Osteoblast (primary cell): Measurements from ENCODE around the gene MBTD1. TPM values are rescaled to one million over a fixed set of nuclear protein-coding genes. Genes with fewer than 3 reads are reported as not detected.

Source experiments
- DNase-seq: peaks from one replicate; pipeline ENCODE4 v3.0.0; 2011; ENCODE audit warnings: low spot score, mixed read lengths; ENCODE audit not compliant: insufficient read length; ENCODE audit errors: missing footprints
- H2AFZ ChIP-seq: 2 replicates; pipeline ENCODE4 v1.6.0; 2011; ENCODE audit warnings: mild to moderate bottlenecking, low read length
- H3K27ac ChIP-seq: 2 replicates; pipeline ENCODE4 v1.5.1; 2011; ENCODE audit warnings: mild to moderate bottlenecking, low read depth, low read length, moderate library complexity
- H3K27me3 ChIP-seq: 2 replicates; pipeline ENCODE4 v1.6.0; 2012; ENCODE audit warnings: mild to moderate bottlenecking, control low read depth, inconsistent platforms, low read length, moderate library complexity; ENCODE audit not compliant: insufficient read depth
- H3K36me3 ChIP-seq: 2 replicates; pipeline ENCODE4 v1.5.1; 2011; ENCODE audit warnings: mild to moderate bottlenecking, low read length, control low read depth, moderate library complexity; ENCODE audit not compliant: insufficient read depth
- H3K4me1 ChIP-seq: 2 replicates; pipeline ENCODE4 v1.5.1; 2011; ENCODE audit warnings: mild to moderate bottlenecking, low read length, control low read depth, moderate library complexity; ENCODE audit not compliant: insufficient read depth
- H3K4me2 ChIP-seq: 2 replicates; pipeline ENCODE4 v1.6.0; 2011; ENCODE audit warnings: mild to moderate bottlenecking, low read length; ENCODE audit not compliant: insufficient read depth
- H3K4me3 ChIP-seq: fragments of 200-600 bp; sonication (generic); 3 replicates; pipeline ENCODE4 v1.5.1; 2012; ENCODE audit warnings: mild to moderate bottlenecking, low read length, inconsistent platforms; ENCODE audit not compliant: insufficient read depth
- H3K79me2 ChIP-seq: 2 replicates; pipeline ENCODE4 v1.6.0; 2012; ENCODE audit warnings: mild to moderate bottlenecking, low read length, control low read depth, inconsistent platforms; ENCODE audit not compliant: insufficient read depth
- H3K9me3 ChIP-seq: 2 replicates; pipeline ENCODE4 v1.5.1; 2011; ENCODE audit warnings: low read depth, low read length, control low read depth
- H4K20me1 ChIP-seq: 2 replicates; pipeline ENCODE4 v1.6.0; 2012; ENCODE audit warnings: mild to moderate bottlenecking, low read length, control low read depth; ENCODE audit not compliant: insufficient read depth
- CTCF ChIP-seq: IDR thresholded peaks from 2 replicates; pipeline ENCODE4 v1.5.1; 2011; ENCODE audit warnings: mild to moderate bottlenecking, low read depth, low read length, moderate library complexity; ENCODE audit errors: extremely low read depth
- total RNA-seq: library from RNA; depleted of rRNA; stranded (reverse); fragments of >200 nt; gene quantifications from 2 replicates; pipeline ENCODE4 v1.2.3, GENCODE V29; 2012

The MBTD1 gene
- total RNA-seq, 1 donor, result 16.3 TPM

GRCh38 chr17:51147650-51148049 lies 112.2 kb downstream of the MBTD1 start:
- no peak overlapping the region for H2AFZ ChIP-seq
- peaks cover 3% of the 10 kb centered on the region for H3K4me1 ChIP-seq
- no peaks in the 10 kb centered on the region for H4K20me1 ChIP-seq
- H3K4me2 ChIP-seq, result no peak overlapping the region
- H3K36me3 ChIP-seq, result no peaks in the 10 kb centered on the region
- H3K4me3 ChIP-seq, result no peak overlapping the region
- no peaks in the 10 kb centered on the region for H3K9me3 ChIP-seq
- H3K27ac ChIP-seq, result no peak overlapping the region
- no peak for DNase-seq
- H3K27me3 ChIP-seq, result no peaks in the 10 kb centered on the region
- no peaks in the 10 kb centered on the region for H3K79me2 ChIP-seq
- no peak for TF ChIP-seq CTCF

- TF ChIP-seq CTCF, result no peak
- no peaks in the 10 kb centered on the region for H4K20me1 ChIP-seq
- H2AFZ ChIP-seq, result no peak overlapping the region
- no peak overlapping the region for H3K27ac ChIP-seq
- no peaks in the 10 kb centered on the region for H3K27me3 ChIP-seq
- peaks cover 2% of the 10 kb centered on the region for H3K4me1 ChIP-seq
- no peak overlapping the region for H3K4me3 ChIP-seq
- H3K79me2 ChIP-seq, result no peaks in the 10 kb centered on the region
- DNase-seq, result no peak
- H3K4me2 ChIP-seq, result no peak overlapping the region
- H3K9me3 ChIP-seq, result no peaks in the 10 kb centered on the region
- H3K36me3 ChIP-seq, result no peaks in the 10 kb centered on the region
Measured at GRCh38 chr17:51144266-51145022, 115.4 kb downstream of the MBTD1 start.

GRCh38 chr17:51142597-51142996 lies 117.3 kb downstream of the MBTD1 start:
- no peak for TF ChIP-seq CTCF
- Histone ChIP-seq H3K27ac (no peak overlapping the region), H3K4me1 (peaks cover 2% of the 10 kb centered on the region)

GRCh38 chr17:51135956-51136355 lies 123.9 kb downstream of the MBTD1 start:
- no peak for DNase-seq
- no peak overlapping the region for H3K4me3 ChIP-seq
- H3K79me2 ChIP-seq, result no peaks in the 10 kb centered on the region
- no peaks in the 10 kb centered on the region for H4K20me1 ChIP-seq
- H3K4me2 ChIP-seq, result no peak overlapping the region
- H3K9me3 ChIP-seq, result no peaks in the 10 kb centered on the region
- no peak for TF ChIP-seq CTCF
- peaks cover 8% of the 10 kb centered on the region for H3K4me1 ChIP-seq
- no peak overlapping the region for H3K27ac ChIP-seq
- H3K36me3 ChIP-seq, result no peaks in the 10 kb centered on the region
- H3K27me3 ChIP-seq, result no peaks in the 10 kb centered on the region
- no peak overlapping the region for H2AFZ ChIP-seq

More at GRCh38 chr17:51142597-51142996, 117.3 kb downstream of the MBTD1 start:
- Histone ChIP-seq H3K4me2 (no peak overlapping the region), H3K79me2 (no peaks in the 10 kb centered on the region), H4K20me1 (no peaks in the 10 kb centered on the region), H3K27me3 (no peaks in the 10 kb centered on the region), H2AFZ (no peak overlapping the region), H3K9me3 (no peaks in the 10 kb centered on the region), H3K36me3 (no peaks in the 10 kb centered on the region), H3K4me3 (no peak overlapping the region)
- no peak for DNase-seq
